RPMI8226 (cell line): ENCODE measurements around the gene MYO5B.
"Not testable (repeated sequence)": the region's sequence is repeated elsewhere in the genome, so short reads cannot be mapped to it uniquely, and the experiment has no call there.

ENCODE experiments used
- DNase-seq: peaks from one replicate; pipeline ENCODE4 v3.0.0-alpha.2; 2015

MYO5B gene

GRCh38 chr18:49910019-49910418 is 284.9 kb downstream of the MYO5B start:
- DNase-seq, result no peak

- no peak for DNase-seq
Measured at GRCh38 chr18:49907346-49907929, 287.5 kb downstream of the MYO5B start.

DNA sequence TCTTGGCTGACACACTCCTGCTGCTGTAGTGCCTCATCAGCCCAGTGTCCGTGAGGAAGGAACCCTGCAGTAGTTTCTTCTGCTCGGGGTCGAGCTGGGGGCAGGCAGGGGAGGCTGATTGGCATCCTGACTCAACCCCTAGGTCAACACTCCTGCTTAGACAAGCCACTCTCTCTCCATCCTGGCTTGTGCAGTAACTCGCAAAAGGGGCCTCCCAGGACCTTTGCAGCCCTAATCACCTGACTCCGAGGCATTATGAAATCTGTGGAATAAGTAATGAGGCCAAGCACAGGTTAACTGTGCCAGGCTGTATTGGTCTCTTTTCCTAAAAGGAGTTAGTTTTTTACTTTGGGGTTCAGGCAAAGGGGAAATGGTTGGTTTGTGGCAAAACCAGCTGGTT is 289.2 kb downstream of the MYO5B start:
- DNase-seq, result no peak

DNA sequence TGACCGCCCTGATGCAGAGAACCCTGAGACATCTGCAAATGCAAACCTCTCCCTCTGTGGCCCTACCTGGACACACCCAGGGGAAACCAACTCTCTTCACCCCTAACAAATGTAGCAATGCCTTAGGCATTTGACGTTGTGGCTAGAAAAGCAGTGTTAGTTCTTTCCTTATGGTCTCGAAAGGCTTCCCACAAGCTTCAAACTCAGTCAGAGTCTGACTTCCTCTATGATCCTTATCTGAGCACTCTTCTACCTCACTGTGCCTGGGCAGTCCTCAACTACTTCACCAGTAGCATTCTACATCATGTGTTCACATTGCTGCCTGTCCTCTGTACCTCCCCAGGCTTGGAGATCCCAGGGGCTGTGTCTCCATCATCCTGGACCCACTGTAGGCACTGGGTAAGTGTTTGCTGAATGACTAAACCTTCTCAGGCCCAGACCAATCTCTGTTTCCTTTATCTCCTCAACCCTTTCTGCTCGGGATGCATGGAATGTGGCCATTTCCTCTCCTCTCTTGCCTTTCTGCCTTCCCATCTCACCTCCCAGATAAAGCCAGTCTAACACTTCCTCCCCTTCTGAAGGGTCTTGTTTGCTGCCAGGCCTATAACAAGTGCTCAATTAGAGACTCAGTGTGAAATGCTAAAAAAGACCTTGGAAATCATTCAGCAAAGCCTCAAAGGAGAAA is 289.9 kb downstream of the MYO5B start:
- no peak for DNase-seq

DNA sequence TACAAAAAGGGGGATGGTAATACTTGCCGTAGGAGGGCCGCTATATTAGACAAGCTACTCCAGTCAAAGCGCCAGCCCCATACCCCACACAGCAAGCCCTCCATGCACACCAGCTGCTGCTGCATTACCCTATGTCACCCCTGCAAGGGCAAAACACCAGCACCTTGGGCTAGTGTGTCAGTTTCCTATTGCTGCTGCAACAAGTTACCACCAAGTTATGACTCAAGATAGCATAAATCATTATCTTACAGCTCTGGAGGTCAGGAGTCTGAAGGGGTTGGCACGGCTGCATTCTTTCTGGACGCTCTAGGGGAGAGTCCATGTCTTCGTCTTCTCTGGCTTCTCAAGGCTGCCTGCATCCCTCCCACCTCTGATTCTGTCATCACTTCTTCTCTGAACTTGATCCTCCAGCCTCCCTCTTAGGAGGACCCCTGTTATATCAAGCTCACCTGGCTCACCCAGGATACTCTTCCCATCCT is 293.0 kb downstream of the MYO5B start:
- DNase-seq, result no peak

DNA sequence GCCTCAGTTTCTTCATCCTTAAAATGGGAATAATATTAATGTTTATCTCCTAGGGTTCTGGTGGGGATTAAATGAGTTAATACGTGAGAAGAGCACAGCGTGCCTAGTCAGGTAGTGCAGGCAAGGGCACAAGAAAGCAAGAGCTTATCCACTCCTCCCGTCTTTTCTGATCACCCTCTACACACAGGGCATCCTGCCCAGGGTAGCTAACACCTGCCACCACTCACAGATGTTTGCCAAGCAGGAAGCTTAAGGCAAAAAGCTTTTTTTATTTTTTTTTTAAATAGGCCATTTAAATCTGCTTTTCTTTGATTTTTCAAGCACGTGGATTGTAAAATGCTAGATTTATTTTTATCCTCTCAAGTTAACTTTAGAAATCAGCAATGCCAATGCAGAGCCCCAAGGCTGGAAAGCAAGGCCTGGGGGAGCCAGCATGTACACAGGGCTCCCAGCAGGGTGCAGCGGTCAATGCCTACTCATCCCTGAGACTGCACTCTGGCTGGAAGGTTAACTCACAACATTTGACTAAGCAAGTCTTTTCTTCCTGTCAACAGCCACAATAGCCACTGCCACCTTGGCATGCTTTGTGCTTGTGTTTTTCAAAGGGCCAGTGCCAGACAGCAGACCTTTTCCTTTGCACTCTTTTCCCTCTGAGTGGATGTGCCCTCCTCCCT is 295.2 kb downstream of the MYO5B start:
- no peak for DNase-seq

DNA sequence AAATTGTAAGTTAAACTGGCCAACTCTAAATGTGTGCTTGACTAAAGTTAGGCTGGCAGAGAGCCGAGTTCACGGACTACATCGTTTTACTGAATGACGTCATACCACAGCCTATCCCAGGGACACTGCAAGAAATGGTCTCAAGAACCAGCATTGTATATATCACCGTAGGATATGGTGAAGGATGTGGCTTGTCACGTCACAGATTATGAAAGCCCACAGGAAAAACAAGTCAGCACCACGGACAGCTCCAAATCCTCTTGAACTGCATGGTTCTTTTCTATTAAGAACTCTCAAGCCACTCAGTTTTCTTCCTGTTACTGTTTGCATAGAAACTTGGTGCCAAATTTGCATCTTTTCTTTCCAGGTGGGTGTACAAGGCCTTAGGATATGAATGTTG is 296.5 kb downstream of the MYO5B start:
- peak; percentile 87 for DNase-seq

DNA sequence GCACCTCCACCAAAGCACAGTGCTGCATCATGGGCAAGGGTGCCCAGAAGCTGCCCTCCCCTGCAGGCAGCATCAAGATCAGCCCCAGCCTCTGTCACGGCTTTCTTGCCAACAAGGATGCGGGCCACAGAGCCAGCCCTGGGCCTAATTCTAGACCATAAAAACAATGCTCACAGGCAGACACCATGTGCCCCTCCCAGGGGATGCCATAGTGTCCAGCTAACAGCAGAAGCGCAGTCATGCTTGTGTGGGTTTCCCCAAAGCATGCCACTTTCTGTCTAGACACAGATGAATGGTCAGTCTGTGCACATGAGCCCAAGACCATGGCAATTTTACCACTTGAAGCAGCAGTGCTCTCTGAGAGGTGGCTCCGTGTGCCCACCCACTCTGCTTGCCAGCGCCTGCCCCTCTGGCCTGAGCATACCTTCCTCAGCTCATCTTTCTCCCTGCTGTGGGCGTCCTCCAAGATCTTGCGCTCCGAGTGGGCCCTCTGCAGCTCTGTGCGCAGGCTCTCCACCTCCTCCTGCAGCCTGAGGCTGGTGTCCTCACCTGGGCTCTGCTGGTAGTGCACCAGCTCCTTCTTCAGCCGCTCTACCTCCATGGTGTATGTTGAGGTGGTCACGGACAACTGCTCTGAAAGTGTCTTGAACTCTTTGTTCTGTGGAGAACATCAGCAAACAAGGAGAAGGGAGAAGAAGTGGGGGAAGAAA is 300.3 kb downstream of the MYO5B start:
- no peak for DNase-seq

DNA sequence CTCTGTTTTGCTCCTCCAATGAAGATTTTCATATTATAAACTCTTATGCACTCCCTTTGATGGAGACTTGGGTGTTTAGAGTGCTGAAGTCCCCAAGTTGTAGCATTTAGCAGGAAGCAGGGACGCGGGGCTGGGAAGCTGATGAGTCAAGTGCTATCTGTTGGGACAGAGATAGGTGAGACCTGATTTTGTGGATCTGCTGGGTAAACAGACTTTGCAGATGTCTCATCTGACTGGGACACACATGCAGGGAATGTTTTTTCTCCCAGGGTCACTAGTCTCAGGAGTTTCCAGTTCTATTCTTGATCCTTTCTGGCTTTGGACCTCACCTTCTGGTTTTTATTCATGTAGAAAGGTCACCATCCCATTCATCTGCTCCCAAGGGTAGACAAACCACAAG is 301.9 kb downstream of the MYO5B start:
- DNase-seq, result no peak

GRCh38 chr18:49892148-49892924 is 302.6 kb downstream of the MYO5B start:
- no peak for DNase-seq

GRCh38 chr18:49890041-49890440 is 304.9 kb downstream of the MYO5B start:
- no peak for DNase-seq

DNA sequence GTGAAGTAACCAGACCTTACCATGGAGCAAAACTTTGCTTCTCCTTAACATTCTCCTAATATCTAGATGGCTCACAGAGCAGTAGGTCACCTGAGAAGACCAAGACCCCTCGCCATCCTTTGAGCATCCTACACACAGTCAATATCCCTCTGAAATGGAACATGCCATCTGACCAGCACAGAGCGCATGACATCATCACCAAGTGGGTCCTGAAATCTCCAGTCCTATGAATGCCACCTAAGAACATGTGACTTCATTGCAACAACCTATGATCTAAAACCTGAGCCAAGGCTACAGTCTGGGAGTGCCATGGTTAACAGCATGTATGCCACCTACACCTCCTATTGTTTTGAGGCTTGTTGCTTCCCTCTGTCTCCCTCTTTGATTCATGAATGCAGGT is 305.4 kb downstream of the MYO5B start:
- not testable (repeated sequence) for DNase-seq

GRCh38 chr18:49886891-49887764 is 307.8 kb downstream of the MYO5B start:
- no peak for DNase-seq

DNA sequence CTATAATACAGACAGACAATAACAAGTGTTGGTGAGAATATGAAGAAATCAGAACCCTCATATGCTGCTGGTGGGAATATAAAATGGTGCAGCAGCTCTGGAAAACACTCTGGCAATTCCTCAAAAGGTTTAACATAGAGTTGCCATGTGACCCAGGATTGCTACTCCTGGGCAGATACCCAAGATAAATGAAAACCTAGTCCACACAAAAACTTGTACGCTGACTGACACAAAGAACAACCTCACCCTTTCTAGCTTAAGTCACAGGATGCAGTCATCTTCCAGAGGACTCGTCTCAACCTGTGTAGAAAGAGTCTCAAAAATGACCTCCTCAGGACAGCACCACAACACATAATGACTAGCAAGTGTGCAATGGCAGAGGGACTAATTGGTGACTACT is 310.0 kb downstream of the MYO5B start:
- no peak for DNase-seq

GRCh38 chr18:49884465-49884864 is 310.5 kb downstream of the MYO5B start:
- DNase-seq, result no peak

- no peak for DNase-seq
Measured at GRCh38 chr18:49880661-49881060, 314.3 kb downstream of the MYO5B start.

GRCh38 chr18:49879271-49879580 is 315.7 kb downstream of the MYO5B start:
- DNase-seq, result no peak

GRCh38 chr18:49878567-49879270 is 316.2 kb downstream of the MYO5B start:
- DNase-seq, result no peak

GRCh38 chr18:49878015-49878414 is 316.9 kb downstream of the MYO5B start:
- DNase-seq, result no peak

- DNase-seq, result no peak
Measured at GRCh38 chr18:49876536-49876935, 318.4 kb downstream of the MYO5B start.

DNA sequence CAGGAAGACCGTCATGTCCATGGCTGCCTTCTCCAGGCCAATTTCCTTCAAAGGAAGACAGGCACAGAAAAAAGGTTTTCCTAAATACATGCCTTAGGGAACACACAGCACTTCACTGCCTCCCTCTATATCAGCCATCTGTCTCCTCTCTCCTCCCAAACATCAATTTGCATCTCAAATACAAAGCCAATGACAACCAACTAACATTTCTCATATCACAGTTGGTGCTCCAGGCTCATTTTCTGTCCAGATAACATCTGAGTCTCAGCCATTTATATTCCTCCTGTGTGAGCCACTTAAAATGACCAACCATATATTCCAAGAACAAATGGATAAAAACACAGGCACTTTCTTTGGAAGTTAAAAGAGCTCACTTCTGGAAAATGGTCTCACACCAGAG is 319.2 kb downstream of the MYO5B start:
- no peak for DNase-seq
